T-helper 17 cell (primary cell): ENCODE data around the gene TIMP1. TPM values are rescaled to one million over a fixed set of nuclear protein-coding genes. Genes with fewer than 3 reads are reported as not detected.

Source experiments
- ATAC-seq: fragments of 150-1000 bp; cut with Tn5 transposase; 2 replicates; pipeline ENCODE4 v1.10.0; 2021; ENCODE audit warnings: mild to moderate bottlenecking, moderate library complexity
- DNase-seq, 3 donors: peaks; one replicate each; pipeline versions ENCODE4 v3.0.0 to v3.0.0-alpha.2; 2020 to 2021
- H3K9me3 ChIP-seq: one replicate; pipeline ENCODE4 v1.7.0; 2013; ENCODE audit warnings: low read length, mild to moderate bottlenecking; ENCODE audit not compliant: control insufficient read depth, poor library complexity, severe bottlenecking
- H3K27ac Mint-ChIP-seq: one replicate; pipeline ENCODE4 v1.8.0; 2022; ENCODE audit warnings: mild to moderate bottlenecking, moderate library complexity, mixed read lengths
- H3K27me3 Mint-ChIP-seq: one replicate; pipeline ENCODE4 v1.8.0; 2022; ENCODE audit warnings: mixed read lengths
- H3K36me3 Mint-ChIP-seq: one replicate; pipeline ENCODE4 v1.8.0; 2022; ENCODE audit warnings: low read depth, mixed read lengths
- H3K4me1 Mint-ChIP-seq: one replicate; pipeline ENCODE4 v1.8.0; 2022; ENCODE audit warnings: mild to moderate bottlenecking, mixed read lengths
- H3K4me3 Mint-ChIP-seq: one replicate; pipeline ENCODE4 v1.8.0; 2022; ENCODE audit warnings: mild to moderate bottlenecking, moderate library complexity, mixed read lengths
- total RNA-seq, 4 donors: library from RNA in 2 of 4; stranded (reverse) in 2 of 4; gene quantifications; one replicate each; pipeline ENCODE4 v1.2.3 and lab custom pipeline; 2022 to 2026

TIMP1 gene
- total RNA-seq, 2 donors from 2014 or later = 94.5 to 143 TPM

- no peak for ATAC-seq
- H3K36me3 Mint-ChIP-seq = no peaks in the 10 kb centered on the region
These were observed 38.1 kb downstream of the TIMP1 start for GRCh38 chrX:47620303-47620685.

GRCh38 chrX:47621851-47622250 lies 39.6 kb downstream of the TIMP1 start:
- Mint-ChIP-seq H3K27me3 (no peaks in the 10 kb centered on the region), H3K27ac (no peak overlapping the region), H3K36me3 (no peaks in the 10 kb centered on the region), H3K4me3 (peak overlapping the region; percentile 26), H3K4me1 (peaks cover 6% of the 10 kb centered on the region)
- DNase-seq (no peak), ATAC-seq (no peak)
- H3K9me3 ChIP-seq = no peaks in the 10 kb centered on the region

More at GRCh38 chrX:47620303-47620685, 38.1 kb downstream of the TIMP1 start:
- no peak for DNase-seq
- H3K4me3 Mint-ChIP-seq = peak overlapping the region; percentile 31
- H3K4me1 Mint-ChIP-seq = peaks cover 6% of the 10 kb centered on the region
- H3K27me3 Mint-ChIP-seq = no peaks in the 10 kb centered on the region
- peak overlapping the region; percentile 11 for H3K27ac Mint-ChIP-seq
- no peaks in the 10 kb centered on the region for H3K9me3 ChIP-seq

GRCh38 chrX:47623540-47624027 lies 41.3 kb downstream of the TIMP1 start:
- no peaks in the 10 kb centered on the region for H3K9me3 ChIP-seq
- Mint-ChIP-seq H3K27me3 (no peaks in the 10 kb centered on the region), H3K4me1 (peaks cover 10% of the 10 kb centered on the region), H3K36me3 (no peaks in the 10 kb centered on the region), H3K4me3 (peak overlapping the region; percentile 76), H3K27ac (no peak overlapping the region)
- ATAC-seq (peak; percentile 53), DNase-seq (peak in 1 of 3 donors; percentile 11)

GRCh38 chrX:47625365-47625764 lies 43.1 kb downstream of the TIMP1 start:
- Mint-ChIP-seq H3K27ac (no peak overlapping the region), H3K4me3 (peak overlapping the region; percentile 19), H3K4me1 (peaks cover 22% of the 10 kb centered on the region), H3K27me3 (no peaks in the 10 kb centered on the region), H3K36me3 (no peaks in the 10 kb centered on the region)
- no peaks in the 10 kb centered on the region for H3K9me3 ChIP-seq
- no peak for DNase-seq
- no peak for ATAC-seq

- no peaks in the 10 kb centered on the region for H3K36me3 Mint-ChIP-seq
- H3K4me1 Mint-ChIP-seq = peaks cover 20% of the 10 kb centered on the region
- DNase-seq (no peak), ATAC-seq (peak; percentile 68)
- H3K9me3 ChIP-seq = no peaks in the 10 kb centered on the region
- peak overlapping the region; percentile 54 for H3K27ac Mint-ChIP-seq
- H3K27me3 Mint-ChIP-seq = no peaks in the 10 kb centered on the region
- H3K4me3 Mint-ChIP-seq = peak overlapping the region; percentile 86
These were observed 46.7 kb downstream of the TIMP1 start for GRCh38 chrX:47628982-47629381.

DNA sequence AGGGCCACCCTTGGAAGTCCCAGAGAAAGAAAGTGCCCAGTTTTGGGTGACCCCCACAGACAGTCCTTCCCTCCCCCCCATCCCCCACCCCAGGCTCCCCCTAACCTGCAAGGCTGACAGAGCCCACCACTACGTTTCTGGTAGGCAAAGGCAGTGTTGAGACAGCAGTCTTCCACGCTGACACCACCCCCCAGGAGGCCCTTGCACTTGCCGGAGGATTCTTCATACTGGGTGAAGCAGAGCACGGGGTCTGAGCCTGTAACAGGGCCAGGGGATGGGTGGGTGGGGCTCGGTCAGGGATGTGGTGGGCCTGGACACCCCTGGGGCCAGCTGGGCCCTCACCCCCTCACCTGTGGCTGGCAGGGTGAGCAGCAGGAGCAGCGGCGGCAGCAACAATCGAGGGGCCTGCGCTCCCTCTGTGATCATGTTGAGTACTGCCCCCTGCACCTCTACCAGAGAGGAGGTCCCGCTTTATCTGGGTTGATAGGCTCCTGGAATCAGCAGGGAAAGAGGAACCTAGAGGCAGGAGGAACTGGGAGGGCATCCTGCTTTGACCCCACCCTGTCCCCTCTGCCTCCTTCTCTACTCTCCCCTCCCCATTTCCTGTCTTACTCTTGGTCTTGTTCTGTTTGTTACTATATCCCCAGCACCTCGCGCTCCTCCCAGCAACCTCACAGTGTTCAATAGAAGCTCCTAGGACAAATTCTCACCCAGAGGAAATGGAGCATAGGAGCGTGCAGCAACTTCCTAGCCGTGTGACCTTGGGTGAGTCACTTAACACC lies 47.4 kb downstream of the TIMP1 start, which contains the start of gene CFP:
TSS of gene CFP (minus strand) at position 512 of the 782 bp plus-strand sequence. CDS start at position 426, 86 bp downstream.
- peak; percentile 65 for ATAC-seq
- Mint-ChIP-seq H3K27ac (peak within 1 kb of the TSS; percentile 82), H3K4me1 (peaks cover 18% of the 10 kb centered on the region), H3K36me3 (no peaks in the 10 kb centered on the region), H3K4me3 (peak within 1 kb of the TSS; percentile 86), H3K27me3 (no peaks in the 10 kb centered on the region)
- H3K9me3 ChIP-seq = no peaks in the 10 kb centered on the region
- DNase-seq = no peak

DNA sequence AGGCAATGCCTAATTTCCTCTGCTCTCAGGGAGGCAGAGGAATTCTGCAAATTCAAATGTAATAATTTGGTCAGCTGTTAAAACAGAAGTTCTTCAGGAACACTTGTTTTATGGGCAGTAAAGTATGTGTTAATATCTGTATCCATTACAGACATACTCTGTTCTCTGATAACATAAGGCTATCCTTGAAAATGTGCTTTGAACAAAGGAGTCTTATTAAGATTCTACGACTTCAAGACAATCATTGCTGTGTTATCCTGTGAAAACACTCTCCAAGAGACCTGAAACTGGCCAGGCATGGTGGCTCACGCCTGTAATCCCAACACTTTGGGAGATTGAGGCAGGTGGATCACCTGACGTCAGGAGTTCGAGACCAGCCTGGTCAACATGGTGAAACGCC lies 49.4 kb downstream of the TIMP1 start:
- H3K27ac Mint-ChIP-seq = no peak overlapping the region
- no peak for ATAC-seq

DNA sequence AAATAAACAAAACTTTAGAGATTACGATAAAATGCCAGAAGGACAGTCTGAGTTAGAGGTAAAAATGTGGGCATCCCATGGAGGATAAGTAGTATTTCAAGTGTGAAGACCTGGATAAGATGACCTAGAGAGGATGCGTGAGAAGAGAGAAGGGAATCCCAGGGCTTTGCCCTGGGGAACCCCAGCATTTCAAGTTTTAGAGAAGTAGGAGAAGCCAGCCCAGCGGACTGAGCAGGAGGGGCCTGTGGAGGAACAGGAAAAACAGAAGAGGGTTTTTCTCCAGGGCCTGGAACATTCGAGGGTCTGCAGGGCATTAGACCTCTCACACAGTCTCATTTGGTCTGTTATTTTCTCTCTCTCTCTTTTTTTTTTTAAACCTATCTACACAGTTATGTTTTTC lies 50.4 kb downstream of the TIMP1 start:
- no peak overlapping the region for H3K27ac Mint-ChIP-seq
- no peak overlapping the region for H3K4me3 Mint-ChIP-seq
- H3K36me3 Mint-ChIP-seq = no peaks in the 10 kb centered on the region
- H3K4me1 Mint-ChIP-seq = peaks cover 21% of the 10 kb centered on the region
- ATAC-seq (no peak), DNase-seq (no peak)
- H3K9me3 ChIP-seq = no peaks in the 10 kb centered on the region
- H3K27me3 Mint-ChIP-seq = no peaks in the 10 kb centered on the region

More for the DNA sequence above, 49.4 kb downstream of the TIMP1 start:
- H3K27me3 Mint-ChIP-seq = no peaks in the 10 kb centered on the region
- no peaks in the 10 kb centered on the region for H3K36me3 Mint-ChIP-seq
- no peaks in the 10 kb centered on the region for H3K9me3 ChIP-seq
- no peak overlapping the region for H3K4me3 Mint-ChIP-seq
- peaks cover 17% of the 10 kb centered on the region for H3K4me1 Mint-ChIP-seq
- no peak for DNase-seq

- ATAC-seq (no peak), DNase-seq (no peak)
- no peaks in the 10 kb centered on the region for H3K9me3 ChIP-seq
- H3K27me3 Mint-ChIP-seq = no peaks in the 10 kb centered on the region
- no peak overlapping the region for H3K4me3 Mint-ChIP-seq
- H3K36me3 Mint-ChIP-seq = no peaks in the 10 kb centered on the region
- no peak overlapping the region for H3K27ac Mint-ChIP-seq
- peaks cover 18% of the 10 kb centered on the region for H3K4me1 Mint-ChIP-seq
These were observed 51.7 kb downstream of the TIMP1 start for GRCh38 chrX:47633689-47634590.

GRCh38 chrX:47634871-47635575 lies 52.8 kb downstream of the TIMP1 start:
- no peak for ATAC-seq
- H3K9me3 ChIP-seq = no peaks in the 10 kb centered on the region
- Mint-ChIP-seq H3K4me1 (peaks cover 17% of the 10 kb centered on the region), H3K27me3 (no peaks in the 10 kb centered on the region), H3K4me3 (no peak overlapping the region), H3K27ac (no peak overlapping the region), H3K36me3 (peaks cover 3% of the 10 kb centered on the region)
- no peak for DNase-seq
